BLaER1 (cell line): Measurements from ENCODE around the gene NKX3-2.
A peak's percentile ranks its signal among the peaks of the same experiment; 100 is the strongest.

Experiments used
- H3K27ac ChIP-seq: shearing (Covaris generic); formaldehyde crosslinking; 2 replicates; pipeline ENCODE4 v1.8.1; 2022
- H3K27me3 ChIP-seq: shearing (Covaris generic); formaldehyde crosslinking; 2 replicates; pipeline ENCODE4 v1.8.1; 2022
- H3K36me3 ChIP-seq: shearing (Covaris generic); formaldehyde crosslinking; 2 replicates; pipeline ENCODE4 v1.8.1; 2022
- H3K4me1 ChIP-seq: shearing (Covaris generic); formaldehyde crosslinking; 2 replicates; pipeline ENCODE4 v1.8.1; 2022
- H3K4me2 ChIP-seq: shearing (Covaris generic); formaldehyde crosslinking; 2 replicates; pipeline ENCODE4 v1.8.1; 2022
- H3K4me3 ChIP-seq: shearing (Covaris generic); formaldehyde crosslinking; 2 replicates; pipeline ENCODE4 v1.8.1; 2022
- H3K9ac ChIP-seq: shearing (Covaris generic); formaldehyde crosslinking; 2 replicates; pipeline ENCODE4 v1.8.1; 2022
- H3K9me3 ChIP-seq: shearing (Covaris generic); formaldehyde crosslinking; 2 replicates; pipeline ENCODE4 v1.8.1; 2022
- H4K20me1 ChIP-seq: shearing (Covaris generic); formaldehyde crosslinking; 2 replicates; pipeline ENCODE4 v1.8.1; 2022
- Cebpa-rat ChIP-seq: shearing (Covaris generic); IDR thresholded peaks from 2 replicates; pipeline ENCODE4 v1.8.1; 2022

Gene NKX3-2

DNA sequence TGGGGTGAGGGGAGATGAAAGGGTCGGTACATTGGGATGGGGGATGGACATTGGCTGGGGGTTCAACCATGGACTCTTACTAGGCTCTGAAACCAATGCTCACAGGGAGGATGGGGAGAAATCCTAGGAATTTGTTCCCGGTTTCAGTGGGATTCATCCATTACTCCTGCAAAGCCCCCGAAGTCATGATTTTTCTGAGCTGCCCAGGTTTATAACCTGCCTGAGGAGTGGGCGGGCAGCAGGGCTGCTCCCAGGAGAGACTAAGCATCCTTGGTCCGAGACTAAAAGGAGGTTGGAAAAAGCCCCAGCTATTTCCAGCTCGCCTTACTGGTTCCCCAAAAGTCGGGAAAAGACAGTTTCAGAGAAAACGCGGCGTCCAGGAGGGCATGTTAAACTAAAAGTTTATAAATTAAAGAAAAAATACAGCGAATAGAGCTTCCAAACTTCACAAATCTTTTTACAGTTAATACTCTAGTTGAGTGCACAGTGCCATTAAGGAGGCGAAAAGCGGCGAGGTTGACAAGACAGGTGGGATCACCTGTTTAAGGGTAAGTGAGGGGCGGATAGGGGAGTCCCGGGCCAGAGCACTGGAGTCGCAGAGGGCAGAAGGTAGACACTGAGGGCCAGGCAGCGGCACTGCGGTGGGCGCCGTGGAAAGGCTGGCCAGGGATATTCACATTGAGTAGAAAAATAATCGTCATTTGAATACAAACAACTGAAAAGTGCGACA lies 3.7 kb downstream of the NKX3-2 start:
- TF ChIP-seq Cebpa-rat = no peak
- H3K9ac ChIP-seq = no peak overlapping the region
- peaks cover 19% of the 10 kb centered on the region; the same call in 1 of the 2 replicates for H3K4me1 ChIP-seq
- H3K36me3 ChIP-seq = no peaks in the 10 kb centered on the region
- H3K27me3 ChIP-seq = peaks cover 100% of the 10 kb centered on the region
- H3K4me2 ChIP-seq = no peak overlapping the region
- H4K20me1 ChIP-seq = peaks cover 100% of the 10 kb centered on the region
- peaks cover 71% of the 10 kb centered on the region for H3K9me3 ChIP-seq
- no peak overlapping the region for H3K27ac ChIP-seq
- H3K4me3 ChIP-seq = no peak overlapping the region

GRCh38 chr4:13539619-13540445 lies 4.5 kb downstream of the NKX3-2 start:
- H3K4me1 ChIP-seq = peaks cover 16% of the 10 kb centered on the region; the same call in 1 of the 2 replicates
- H3K27ac ChIP-seq = no peak overlapping the region
- peaks cover 79% of the 10 kb centered on the region for H3K9me3 ChIP-seq
- no peak overlapping the region for H3K4me3 ChIP-seq
- no peaks in the 10 kb centered on the region for H3K36me3 ChIP-seq
- no peak overlapping the region for H3K9ac ChIP-seq
- peaks cover 98% of the 10 kb centered on the region for H4K20me1 ChIP-seq
- H3K27me3 ChIP-seq = peaks cover 100% of the 10 kb centered on the region
- TF ChIP-seq Cebpa-rat = no peak
- H3K4me2 ChIP-seq = no peak overlapping the region

- Histone ChIP-seq H3K9ac (no peak overlapping the region), H3K27me3 (peaks cover 100% of the 10 kb centered on the region), H3K4me3 (no peak overlapping the region), H3K9me3 (peaks cover 85% of the 10 kb centered on the region), H3K4me2 (no peak overlapping the region), H3K4me1 (peaks cover 11% of the 10 kb centered on the region; the same call in 1 of the 2 replicates), H3K36me3 (no peaks in the 10 kb centered on the region), H3K27ac (no peak overlapping the region), H4K20me1 (peaks cover 98% of the 10 kb centered on the region)
- TF ChIP-seq Cebpa-rat = no peak
Observed at GRCh38 chr4:13539047-13539618, 5.2 kb downstream of the NKX3-2 start.

- Histone ChIP-seq H3K9me3 (peaks cover 85% of the 10 kb centered on the region), H3K36me3 (no peaks in the 10 kb centered on the region), H3K27ac (no peak overlapping the region), H3K4me1 (peaks cover 10% of the 10 kb centered on the region; the same call in 1 of the 2 replicates), H3K4me2 (no peak overlapping the region), H4K20me1 (peaks cover 98% of the 10 kb centered on the region), H3K9ac (no peak overlapping the region), H3K4me3 (0 out of 2 replicates have a peak overlapping the region, but pooled peaks have one; percentile 38), H3K27me3 (peaks cover 100% of the 10 kb centered on the region)
- TF ChIP-seq Cebpa-rat = no peak
Observed at GRCh38 chr4:13538427-13538973, 5.8 kb downstream of the NKX3-2 start.

- TF ChIP-seq Cebpa-rat = no peak
- peaks cover 100% of the 10 kb centered on the region for H3K27me3 ChIP-seq
Observed at GRCh38 chr4:13537832-13538177, 6.5 kb downstream of the NKX3-2 start.

DNA sequence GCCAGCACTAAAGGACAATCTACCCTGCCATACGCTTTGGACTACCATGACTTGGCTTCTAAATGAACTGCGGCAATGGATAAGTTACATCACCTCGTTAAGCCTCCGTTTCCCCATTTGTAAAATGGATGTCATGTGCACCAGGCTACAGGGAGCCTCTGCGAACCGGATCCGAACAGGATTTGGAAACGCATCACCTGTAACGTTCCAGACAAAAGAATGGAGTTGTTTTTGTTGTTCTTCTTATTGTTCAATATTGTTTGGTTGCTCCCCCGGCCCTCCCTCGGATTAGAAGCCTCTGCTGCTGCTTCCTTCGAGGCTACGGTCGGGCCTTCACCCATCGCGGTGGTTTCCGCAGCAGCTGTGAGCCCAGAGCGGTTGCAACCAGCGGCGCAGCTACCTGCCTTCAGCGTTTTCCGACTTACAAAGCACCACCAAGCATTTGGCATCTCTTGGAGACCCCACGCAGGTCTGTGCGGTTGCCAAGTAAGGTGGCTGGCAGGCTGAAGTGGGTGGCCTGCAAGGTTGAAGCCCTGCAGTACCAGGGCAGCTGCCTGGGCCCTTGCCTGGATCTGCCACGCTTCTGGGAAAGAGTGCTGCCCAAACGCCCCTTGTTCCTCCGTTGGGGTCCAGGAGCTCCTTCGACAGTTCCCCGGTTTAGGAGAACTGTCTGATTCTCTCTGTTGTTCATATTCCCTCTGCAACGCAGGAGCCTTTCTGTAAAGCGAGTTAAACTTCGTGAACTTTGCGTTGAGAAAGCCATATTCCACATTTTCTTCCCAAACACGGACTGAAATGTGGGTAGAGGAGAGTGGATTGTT lies 7.1 kb downstream of the NKX3-2 start:
- peaks cover 7% of the 10 kb centered on the region; the same call in 1 of the 2 replicates for H3K4me1 ChIP-seq
- H4K20me1 ChIP-seq = peaks cover 95% of the 10 kb centered on the region
- peaks cover 72% of the 10 kb centered on the region for H3K9me3 ChIP-seq
- peaks cover 100% of the 10 kb centered on the region for H3K27me3 ChIP-seq
- H3K36me3 ChIP-seq = no peaks in the 10 kb centered on the region
- TF ChIP-seq Cebpa-rat = no peak
- H3K27ac ChIP-seq = no peak overlapping the region
- H3K4me3 ChIP-seq = peak overlapping the region; percentile 38; the same call in 1 of the 2 replicates
- no peak overlapping the region for H3K9ac ChIP-seq
- H3K4me2 ChIP-seq = no peak overlapping the region

More at GRCh38 chr4:13537832-13538177, 6.5 kb downstream of the NKX3-2 start:
- Histone ChIP-seq H3K9me3 (peaks cover 78% of the 10 kb centered on the region), H3K9ac (no peak overlapping the region), H3K36me3 (no peaks in the 10 kb centered on the region), H3K4me1 (peaks cover 10% of the 10 kb centered on the region; the same call in 1 of the 2 replicates), H3K4me2 (no peak overlapping the region), H3K4me3 (peak overlapping the region; percentile 38; the same call in 1 of the 2 replicates), H3K27ac (no peak overlapping the region), H4K20me1 (peaks cover 95% of the 10 kb centered on the region)

DNA sequence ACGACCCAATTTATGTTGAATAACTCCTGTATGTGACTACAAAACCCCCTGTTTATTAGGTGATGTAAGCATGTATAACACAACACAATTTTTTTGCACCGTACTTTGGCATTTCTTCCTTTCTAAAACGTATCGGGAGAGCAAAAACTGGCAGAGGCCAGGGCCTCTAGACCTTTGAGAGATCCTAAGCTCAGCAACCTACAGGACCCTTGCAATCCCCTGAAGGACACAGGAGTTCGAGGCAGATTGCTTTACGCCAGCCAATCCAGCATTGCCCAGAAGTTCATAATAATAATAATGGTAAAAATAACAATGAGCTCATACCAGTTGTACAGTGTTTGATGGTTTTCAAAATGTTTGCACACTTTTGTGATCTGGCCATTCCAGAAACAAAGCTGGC lies 7.7 kb downstream of the NKX3-2 start:
- peaks cover 66% of the 10 kb centered on the region for H3K9me3 ChIP-seq
- peaks cover 100% of the 10 kb centered on the region for H3K27me3 ChIP-seq
- peaks cover under 1% of the 10 kb centered on the region; the same call in 1 of the 2 replicates for H3K4me1 ChIP-seq
- H3K4me3 ChIP-seq = no peak overlapping the region
- H3K27ac ChIP-seq = no peak overlapping the region
- no peaks in the 10 kb centered on the region for H3K36me3 ChIP-seq
- peaks cover 95% of the 10 kb centered on the region for H4K20me1 ChIP-seq
- TF ChIP-seq Cebpa-rat = no peak
- H3K4me2 ChIP-seq = no peak overlapping the region
- H3K9ac ChIP-seq = no peak overlapping the region

- Histone ChIP-seq H3K4me3 (no peak overlapping the region), H3K4me1 (no peaks in the 10 kb centered on the region), H4K20me1 (peaks cover 95% of the 10 kb centered on the region), H3K27ac (no peak overlapping the region), H3K9ac (no peak overlapping the region), H3K9me3 (peaks cover 70% of the 10 kb centered on the region), H3K36me3 (no peaks in the 10 kb centered on the region), H3K27me3 (peaks cover 100% of the 10 kb centered on the region), H3K4me2 (no peak overlapping the region)
- no peak for TF ChIP-seq Cebpa-rat
Observed at GRCh38 chr4:13535708-13536361, 8.5 kb downstream of the NKX3-2 start.
